ENCODE measurements around the gene GPRIN2.
A peak's percentile ranks its signal among the peaks of the same experiment; 100 is the strongest.
"Not testable (repeated sequence)": the region's sequence is repeated elsewhere in the genome, so short reads cannot be mapped to it uniquely, and the experiment has no call there.

The GPRIN2 gene

DNA sequence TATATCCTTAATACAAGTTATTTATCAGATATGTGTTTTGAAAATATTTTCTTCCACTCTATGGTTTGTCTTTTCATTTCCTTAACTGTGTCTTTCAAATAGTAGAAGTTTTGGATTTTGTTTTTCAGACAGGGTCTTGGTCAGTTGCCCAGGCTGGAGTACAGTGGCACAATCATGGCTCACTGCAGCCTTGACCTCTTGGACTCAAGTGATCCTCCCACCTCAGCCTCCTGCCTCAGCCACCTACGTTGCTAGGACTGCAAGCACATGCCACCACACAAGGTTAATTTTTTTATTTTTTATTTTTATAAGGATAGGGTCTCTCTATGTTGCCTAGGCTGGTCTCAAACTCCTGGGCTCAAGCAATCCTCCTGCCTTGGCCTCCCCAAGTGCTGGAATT, 24.2 kb downstream of the GPRIN2 start:
- DNase-seq = not testable (repeated sequence)

DNA sequence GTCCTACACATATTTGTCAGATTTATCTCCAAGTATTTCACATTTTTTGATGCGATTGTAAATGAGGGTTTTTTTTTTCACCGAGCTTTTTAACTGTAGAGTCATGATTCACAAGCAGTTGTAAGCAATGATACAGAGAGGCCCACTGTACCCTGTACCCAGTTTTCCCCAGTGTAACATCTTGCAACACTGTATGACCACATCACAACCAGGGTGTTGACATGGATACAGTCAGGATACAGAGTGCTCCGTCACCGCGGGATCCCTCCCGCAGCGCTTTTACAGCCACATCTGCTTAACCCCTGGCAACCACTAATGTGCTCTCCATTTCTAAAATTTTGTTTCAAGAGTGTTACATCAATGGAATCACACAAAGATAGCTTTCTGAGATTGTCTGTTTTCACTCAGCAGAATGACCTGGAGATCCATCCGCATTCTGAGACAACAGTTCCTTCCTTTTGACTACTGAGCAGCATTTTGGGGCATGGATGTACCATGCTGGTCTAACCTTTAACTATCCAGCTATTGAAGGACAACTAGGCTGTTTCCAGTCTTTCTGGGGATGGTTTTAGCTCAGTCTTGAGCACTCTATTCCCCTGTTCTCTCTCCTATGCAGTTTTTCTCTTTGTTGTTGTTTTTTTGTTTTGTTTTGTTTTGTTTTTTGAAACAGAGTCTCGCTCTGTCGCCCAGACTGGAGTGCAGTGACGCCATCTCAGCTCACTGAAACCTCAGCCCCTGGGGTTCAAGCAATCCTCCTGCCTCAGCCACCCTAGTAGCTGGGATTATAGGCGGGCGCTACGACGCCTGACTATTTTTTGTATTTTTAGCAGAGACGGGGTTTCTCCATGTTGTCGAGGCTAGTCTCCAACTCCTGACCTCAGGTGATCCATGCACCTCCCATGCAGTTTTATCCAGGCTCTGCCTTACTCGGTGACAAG, 25.9 kb downstream of the GPRIN2 start:
- no peak for DNase-seq

DNA sequence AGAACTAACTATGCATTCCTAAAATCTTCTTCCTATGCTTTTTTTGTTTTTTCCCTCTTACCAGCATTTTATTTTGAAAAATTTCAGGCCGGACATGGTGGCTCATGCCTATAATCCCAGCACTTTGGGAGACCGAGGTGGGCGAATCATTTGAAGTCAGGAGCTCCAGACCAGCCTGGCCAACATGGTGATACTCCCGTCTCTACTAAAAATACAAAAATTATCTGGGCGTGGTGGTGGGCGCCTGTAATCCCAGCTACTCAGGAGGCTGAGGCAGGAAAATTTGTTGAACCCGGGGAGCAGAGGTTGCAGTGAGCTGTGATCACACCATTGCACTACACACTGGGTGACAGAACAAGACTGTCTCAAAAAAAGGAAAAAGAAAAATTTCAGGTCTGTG, 26.7 kb downstream of the GPRIN2 start:
- DNase-seq = not testable (repeated sequence)

DNA sequence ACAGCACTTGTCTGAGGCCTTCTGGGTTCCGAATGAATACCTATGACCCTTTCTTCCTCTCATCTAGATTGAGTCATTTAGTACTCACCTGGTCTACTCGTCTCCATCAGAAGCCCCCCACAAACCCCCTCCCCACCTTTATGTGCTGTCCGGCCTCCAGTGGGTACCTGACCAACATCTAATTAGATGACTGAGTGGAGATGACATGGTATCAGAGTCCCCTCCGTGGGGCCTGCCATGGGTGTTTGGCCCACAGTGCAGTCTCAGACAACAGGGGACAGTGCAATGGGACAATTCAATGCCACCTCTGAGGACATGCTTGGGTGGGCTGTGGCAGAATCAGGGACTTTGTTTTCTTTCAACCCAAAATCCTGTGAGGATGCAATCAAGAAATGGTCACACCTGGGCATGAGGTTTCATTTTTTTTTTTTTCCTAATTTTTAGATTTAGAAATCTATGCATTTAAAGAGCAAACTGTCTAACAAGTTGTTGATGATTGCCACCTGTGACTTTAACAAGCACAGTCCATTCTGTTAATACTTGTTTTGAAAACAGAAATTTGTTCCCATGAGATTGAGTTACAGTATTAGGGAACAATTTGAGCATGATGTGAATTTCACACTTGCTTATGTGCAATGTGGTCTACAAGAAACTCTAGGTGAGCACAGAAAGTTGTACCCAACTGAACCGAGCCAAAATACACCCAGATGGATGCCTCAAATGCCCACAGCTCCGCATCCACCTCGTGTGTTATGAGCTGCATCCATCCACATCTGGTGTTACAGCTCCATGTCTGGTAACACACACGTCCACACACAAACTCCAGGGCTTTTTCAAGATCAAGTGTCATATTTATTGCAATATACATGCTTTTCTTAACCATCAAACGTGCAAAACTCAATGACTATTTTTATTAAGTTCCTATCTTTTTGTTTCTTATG, 27.5 kb downstream of the GPRIN2 start:
- DNase-seq = no peak

DNA sequence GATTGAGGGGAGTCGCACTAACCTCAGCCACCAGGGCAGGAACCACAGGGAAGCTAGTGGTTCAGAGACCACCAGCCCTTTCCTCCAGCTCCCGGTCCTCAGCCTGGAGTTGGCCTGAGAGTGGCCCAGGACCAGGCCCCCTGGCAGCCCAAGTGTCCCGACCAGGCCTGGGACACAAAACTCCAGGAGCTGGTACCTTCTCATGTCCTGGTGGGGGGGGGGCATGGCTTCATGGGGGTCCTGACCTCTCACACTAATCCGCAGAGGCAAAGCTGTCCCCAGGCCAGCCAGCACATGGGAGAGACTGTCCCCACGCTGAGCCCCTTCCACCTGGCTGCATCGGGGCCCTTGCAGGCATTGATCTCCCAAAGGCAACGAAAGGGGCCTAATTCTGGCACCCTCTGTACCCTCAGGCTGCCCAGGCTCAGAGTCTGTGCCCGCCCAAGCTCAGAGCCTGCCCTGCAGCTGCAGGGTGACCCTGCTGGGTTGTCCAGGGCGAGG, 28.2 kb downstream of the GPRIN2 start:
- no peak for DNase-seq

DNA sequence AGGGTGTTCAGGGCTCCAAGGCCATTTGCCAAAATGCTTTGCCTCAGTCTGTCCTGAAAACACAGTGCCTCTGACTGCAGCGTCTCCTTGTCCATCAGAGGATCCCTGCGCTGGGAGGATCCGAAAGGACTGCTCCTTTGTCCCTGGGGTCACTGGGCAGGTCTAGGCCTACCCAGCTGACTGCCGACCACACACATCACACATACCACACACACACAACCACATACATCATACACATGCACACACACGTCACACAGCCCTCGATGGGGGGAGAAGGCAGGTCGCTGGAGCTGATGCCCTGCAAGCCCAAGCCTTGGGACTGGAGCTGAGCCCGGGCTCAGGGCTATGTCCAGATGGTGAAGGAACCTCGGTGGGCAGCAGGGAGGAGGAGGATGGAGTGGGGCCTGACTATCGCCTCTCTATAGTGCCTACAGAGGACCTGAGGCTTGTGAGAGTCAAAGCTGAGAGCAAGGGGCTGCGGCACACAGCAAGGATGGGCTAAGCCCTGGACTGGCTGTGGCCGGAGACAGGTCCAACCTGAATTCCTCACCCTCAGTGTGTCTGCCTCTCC, 29.1 kb downstream of the GPRIN2 start:
- DNase-seq = no peak

DNA sequence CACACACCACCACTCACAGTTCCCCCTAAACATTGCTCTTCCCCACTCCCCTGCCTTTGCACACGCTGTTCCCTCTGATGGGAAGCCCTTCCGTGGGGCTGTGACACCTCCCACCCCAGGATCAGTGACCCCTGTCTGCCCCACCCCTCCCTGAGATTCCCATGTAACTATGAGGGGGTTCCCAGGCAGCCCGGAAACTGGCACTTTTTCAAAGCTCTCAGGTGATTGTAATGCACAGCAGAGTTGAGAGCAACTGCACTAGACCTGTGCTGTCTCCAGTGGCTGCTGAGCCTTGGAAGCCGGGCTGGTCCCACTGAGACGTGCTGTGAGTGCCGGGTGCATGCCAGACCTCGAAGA, 29.8 kb downstream of the GPRIN2 start:
- DNase-seq = no peak

DNA sequence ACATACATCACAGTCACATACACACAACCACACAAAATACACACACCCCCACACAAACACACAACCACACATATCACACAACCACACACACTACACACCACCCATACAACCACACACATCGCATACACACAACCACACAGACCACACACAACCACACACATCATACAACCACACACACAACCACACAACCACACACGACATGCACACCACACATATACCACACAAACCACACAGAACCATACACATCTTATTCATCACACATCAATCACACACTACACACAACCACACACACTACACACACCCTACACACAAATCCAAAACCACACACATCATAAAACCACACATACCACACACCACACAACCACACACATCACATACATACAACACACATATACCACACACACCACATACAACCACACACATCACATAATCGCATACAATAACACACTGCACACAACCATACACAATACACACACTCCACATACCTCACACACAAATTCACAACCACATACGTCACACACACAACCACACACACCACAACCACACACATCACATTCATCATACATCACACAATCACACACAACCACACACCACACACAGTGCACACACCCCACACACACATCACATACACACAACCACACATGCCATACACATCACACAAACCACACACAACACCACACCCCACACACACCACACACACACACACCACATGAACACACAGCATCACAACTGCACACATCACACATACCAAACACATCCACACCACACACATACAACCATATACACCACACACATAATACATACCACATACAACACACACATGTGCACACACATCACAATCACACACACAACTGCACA, 30.4 kb downstream of the GPRIN2 start:
- no peak for DNase-seq

DNA sequence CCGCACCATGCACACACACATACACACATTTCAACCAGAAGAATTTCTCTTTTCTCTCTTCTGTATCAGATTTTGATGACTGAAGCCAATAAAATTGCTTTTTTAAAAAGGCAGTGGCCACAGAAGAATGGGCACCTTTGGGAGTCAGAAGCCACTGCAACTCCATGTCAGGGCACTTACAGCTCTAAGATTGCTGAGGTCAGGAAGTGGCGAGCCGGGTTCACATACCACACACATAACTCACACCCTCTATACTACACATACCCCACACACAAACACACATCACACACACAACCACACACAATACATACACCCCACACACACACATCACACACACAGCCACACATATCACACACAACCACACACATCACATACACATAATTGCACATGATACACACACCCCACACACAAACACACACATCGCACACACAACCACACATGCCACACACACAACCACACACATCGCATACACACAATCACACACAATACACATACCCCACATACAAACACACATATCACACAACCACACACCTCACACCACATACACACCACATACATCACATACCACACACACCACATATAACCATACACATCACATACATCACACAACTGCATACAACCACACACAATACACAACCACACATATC, 31.2 kb downstream of the GPRIN2 start:
- no peak for DNase-seq

DNA sequence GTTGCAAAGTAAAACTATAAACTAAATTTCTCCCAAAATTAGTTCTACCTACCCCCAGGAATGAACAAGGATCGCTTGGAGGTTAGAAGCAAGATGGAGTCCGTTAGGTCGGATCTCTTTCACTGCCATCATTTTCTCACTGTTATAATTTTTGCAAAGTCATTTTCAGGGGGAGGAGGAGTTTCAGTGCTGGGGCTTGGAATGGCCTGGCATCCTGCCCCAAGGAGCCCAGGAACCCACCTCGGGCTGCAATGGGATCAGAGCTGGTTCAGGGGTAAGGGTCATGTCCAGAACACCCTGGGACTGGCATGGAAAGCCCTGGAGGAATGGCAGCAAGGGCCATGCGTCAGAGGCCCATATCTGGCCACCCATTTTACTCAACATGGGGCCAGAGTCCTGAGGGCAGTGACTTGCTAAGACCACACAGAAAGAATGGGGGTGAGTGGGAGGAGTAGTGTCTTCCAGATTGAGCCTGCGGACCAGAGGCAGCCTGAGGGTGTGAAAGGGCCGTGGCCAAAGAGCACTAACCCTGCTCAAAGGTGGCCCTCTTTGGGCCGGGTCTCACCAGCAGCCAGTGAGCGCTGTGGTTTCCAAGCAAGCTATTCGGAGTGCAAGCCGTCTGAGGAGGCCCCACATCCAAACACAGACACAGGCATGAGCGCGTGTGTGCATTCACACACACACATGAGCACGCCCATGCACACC, 31.8 kb downstream of the GPRIN2 start:
- no peak for DNase-seq

DNA sequence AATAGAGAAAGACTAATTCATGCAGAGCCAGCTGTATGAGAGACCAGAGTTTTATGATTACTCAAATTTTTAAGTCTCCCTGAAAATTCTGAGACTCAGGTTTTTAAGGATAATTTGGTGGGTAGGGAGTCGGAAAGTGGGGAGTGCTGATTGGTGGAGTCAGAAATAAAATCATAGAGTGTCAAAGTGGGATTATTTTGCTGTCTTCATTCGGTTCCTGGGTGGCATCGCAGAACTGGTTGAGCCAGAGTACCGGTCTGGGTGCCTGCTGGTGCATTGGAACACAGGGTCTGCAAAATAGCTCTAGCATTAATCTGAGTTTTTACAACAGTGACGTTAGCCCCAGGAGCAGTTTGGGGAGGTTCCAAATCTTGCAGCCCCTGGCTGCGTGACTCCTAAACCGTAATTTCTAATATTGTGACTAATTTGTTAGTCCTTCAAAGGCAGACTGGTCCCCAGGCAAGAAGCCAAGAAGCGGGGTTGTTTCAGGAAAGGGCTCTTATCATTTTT, 32.4 kb downstream of the GPRIN2 start:
- no peak for DNase-seq

DNA sequence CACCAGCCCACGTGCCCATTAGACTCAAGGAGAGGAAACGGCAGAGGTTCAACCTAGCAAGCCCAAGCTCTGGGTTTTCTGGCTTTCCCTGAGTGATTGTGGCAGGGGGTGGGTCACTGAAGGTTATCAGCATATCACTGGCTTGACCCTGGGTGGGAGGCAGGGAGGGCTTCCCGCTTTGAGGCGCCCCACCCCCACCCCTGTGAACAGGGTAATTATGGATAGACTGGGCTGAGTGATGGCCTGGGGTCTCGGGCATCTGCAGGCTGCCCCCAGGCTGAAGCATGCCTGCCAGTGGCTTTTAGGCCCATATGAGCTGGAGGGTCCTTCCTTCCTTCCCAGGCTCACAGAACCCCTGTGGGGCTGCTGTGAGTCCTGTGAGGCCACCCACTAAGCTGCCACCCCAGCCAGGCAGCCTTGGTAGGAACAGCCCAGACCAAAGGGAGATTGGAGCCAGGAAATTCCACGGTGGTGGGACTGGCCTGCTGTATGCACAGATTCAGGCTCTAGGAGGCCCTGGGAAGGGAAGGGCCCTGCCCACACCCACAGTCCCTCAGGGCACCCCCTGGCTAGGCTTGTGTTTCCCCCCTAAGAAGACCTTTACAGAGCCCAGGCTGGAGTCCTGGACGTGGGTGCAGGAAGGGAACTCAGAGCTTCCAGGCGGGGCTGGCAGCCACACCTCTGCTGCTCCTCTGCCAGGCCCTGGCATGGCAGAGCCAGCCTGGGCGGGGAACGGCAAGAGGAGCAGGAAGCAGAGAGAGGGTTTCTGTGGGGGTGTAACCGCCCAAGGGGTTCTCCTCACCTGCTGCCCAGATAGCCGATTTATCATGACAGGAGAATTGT, 33.1 kb downstream of the GPRIN2 start:
- DNase-seq = peak; percentile 18

DNA sequence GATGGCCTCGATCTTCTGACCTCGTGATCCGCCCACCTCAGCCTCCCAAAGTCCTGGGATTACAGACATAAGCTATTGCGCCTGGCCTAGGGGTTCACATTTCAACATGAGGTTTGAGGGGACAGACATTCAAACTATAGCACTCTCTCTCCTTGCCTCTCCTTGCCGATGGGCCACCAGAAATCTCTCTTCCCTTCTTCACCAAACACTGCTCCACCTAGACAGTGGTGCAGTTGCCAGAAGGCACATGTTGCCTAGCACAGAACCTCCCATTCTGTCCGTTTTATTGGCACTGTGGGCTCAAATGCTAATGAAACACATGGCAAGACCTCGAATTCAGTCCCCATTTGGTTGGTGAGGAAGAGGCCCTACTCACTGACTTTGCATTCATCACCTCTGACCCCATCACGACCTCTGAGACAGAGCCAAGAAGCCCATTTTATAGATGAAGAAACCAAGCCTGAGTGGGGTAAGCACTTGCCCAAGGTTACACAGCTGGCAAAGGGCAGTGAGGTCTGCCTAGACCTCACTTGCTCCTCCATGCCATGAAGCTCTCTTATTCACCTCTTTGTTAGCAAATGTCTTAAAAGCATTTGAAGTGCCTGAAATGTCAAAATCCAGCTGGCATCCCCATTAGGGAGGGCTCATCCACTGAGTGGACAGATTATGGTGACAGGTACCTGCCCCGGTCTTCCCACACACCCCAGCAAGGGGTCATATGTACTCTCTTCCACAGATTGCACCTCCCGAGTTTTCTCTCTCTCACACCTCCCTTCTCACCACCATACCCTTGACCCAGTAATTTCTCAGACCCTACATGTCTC, 34.0 kb downstream of the GPRIN2 start:
- DNase-seq = peak; percentile 19

DNA sequence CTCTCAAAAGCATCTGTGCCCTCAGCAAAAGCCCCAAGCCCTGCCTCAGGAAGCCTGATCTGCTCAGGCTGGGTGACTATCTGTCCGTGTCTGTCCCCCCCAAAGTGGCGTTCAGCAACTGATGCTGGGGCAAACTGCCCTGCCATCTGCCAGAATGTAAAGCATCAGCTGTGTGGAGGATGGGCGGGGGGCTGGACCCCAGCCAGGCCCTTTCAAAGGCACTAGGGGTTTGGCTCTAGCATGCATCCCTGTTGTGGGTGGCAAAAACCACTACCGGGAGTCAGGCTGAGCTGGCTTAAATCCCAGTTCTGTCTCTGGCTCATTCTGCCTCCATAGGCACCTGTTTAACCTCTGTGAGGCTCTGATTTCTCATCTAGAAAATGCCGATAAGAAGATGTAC, 35.5 kb downstream of the GPRIN2 start:
- peak; percentile 16 for DNase-seq

DNA sequence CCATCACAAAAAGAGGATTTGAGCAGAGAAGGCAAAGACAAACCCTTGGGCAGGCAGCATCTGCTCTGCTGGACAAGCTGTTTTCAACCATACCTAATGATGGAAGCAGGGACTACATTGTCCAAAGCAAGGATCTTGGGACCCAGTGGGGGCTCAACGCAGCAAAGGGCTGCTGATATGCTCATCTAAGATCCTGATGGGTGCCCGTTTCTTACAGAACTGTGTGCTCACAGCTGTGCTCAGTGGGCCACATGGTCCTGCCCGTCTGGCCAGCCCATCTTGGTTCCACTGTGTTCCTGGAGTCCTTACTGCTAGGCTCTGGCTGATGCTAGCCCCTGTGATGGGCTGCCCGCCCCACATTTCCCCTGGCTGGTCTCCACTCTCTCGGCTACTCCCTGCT, 36.1 kb downstream of the GPRIN2 start:
- DNase-seq = peak; percentile 16

DNA sequence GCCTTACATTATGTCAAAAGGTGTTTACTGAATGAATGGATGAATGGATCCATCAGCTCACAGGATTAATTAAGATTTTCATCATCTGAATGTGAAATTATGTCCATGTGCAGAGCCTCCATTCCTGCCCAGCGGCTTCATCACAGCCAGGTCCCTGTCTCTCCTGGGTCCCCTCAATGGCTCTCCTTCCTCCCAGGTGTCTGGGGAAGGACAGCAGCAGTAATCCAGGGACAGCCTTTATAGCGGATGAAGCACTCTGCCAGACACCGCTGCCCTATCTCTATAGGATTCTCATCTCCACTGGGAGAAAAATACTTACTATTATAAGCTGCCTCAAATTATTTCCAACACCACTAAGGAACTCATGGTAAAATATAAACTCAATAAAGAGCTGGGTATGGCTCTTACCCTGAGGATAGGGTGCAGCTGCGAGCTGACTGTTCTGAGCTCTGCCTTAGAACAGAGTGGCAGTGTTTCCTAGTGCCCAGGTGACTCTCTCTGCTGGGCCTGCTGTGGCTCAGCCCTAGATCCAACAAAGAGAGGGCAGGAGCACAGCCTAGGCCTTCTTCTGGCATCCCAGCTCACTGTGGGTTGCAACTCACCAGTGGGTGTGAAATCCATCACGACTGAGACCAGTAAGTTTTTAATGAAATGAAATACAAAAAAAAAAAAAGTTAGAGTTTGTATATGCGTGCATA, 38.3 kb downstream of the GPRIN2 start:
- peak; percentile 18 for DNase-seq

DNA sequence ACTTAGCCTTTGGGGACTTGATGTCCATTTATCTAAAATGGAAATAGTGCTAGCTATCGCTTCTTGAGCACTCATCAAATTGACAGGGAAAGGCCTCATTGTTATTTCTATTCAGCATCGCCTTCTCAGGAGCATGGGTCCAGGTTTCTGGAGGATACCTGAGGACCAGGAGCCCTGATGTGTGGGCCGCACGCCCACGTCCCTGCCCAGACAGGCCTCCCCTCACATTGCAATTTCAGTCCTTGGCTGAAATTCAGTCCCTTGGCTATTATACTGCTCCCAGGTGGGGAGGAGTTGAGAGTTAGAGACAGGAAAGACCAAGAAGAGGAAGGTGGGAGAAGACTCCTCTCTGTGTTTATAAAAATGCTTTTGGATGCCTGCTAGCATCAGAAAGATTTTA, 38.9 kb downstream of the GPRIN2 start:
- no peak for DNase-seq
